COLO668 (cell line): ENCODE data around the gene TERT.
"Not testable (repeated sequence)": the region's sequence is repeated elsewhere in the genome, so short reads cannot be mapped to it uniquely, and the experiment has no call there.

Experiments
- DNase-seq: peaks from one replicate; lab custom pipeline; 2025; ENCODE audit not compliant: unreplicated experiment; lab: John Stamatoyannopoulos, UW

Gene TERT

DNA sequence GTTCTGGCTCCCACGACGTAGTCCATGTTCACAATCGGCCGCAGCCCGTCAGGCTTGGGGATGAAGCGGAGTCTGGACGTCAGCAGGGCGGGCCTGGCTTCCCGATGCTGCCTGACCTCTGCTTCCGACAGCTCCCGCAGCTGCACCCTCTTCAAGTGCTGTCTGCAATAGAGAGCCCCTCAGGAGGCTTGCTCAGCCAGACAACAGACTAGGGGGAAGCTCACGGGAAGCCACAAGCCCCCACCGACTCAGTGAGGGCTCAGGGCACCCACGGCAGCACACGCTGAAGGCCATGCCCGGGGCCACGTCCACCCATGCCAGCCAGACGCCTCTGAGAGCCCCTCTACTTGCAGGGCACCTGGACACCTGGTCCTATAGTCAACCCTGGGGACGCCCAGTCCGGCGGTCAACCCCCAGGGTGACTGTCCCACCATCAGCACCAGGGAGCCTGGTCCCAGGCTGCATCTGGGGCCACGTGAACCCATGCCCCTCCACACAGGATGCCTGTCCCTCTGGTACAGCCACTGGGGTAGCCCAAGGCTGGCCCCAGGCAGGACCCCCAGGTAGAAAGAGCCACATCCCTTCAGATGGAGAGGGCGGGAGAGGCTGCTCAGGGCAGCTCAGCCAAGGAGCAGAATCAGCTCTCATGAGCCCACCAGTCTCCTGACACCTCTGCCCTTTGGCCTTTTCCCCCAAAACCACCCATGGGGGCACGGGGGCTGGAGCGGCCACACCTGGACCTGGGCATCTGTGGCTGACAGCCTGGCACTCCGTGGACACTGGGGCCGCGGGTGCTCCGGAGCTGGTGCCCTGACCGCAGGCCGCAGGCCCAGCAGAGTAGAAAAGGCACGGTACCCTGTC lies 14.5 kb downstream of the TERT start:
- no peak for DNase-seq

- DNase-seq: no peak
These were observed 15.3 kb downstream of the TERT start for GRCh38 chr5:1279443-1280151.

DNA sequence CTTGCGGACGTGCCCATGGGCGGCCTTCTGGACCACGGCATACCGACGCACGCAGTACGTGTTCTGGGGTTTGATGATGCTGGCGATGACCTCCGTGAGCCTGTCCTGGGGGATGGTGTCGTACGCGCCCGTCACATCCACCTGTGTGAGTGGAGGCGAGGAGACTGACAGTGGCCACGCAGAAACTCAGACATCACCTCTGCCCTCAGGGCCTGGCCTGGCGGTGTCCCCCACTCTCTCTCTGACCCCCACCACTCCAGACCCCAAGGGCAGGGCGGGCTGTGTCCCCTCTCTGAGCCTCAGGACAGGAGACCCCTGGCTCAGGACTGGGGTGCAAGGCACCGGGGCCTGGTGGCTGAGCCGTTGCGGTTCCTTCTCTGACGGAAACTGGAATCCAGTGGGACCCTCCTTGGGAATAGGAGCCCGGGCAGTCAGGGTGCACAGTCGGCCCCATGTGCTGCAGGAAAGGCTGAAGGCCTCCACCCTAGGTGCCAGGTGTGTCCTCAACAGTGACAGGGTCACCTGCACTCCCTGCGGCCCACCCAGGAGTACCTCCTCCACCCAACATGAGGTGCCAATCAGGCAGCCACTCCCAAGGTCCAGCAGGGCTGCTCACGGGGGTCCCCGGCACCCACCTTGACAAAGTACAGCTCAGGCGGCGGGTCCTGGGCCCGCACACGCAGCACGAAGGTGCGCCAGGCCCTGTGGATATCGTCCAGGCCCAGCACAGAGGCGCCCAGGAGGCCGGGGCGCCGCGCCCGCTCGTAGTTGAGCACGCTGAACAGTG lies 16.0 kb downstream of the TERT start:
- no peak for DNase-seq

- no peak for DNase-seq
These were observed 16.7 kb downstream of the TERT start for GRCh38 chr5:1278216-1278615.

DNA sequence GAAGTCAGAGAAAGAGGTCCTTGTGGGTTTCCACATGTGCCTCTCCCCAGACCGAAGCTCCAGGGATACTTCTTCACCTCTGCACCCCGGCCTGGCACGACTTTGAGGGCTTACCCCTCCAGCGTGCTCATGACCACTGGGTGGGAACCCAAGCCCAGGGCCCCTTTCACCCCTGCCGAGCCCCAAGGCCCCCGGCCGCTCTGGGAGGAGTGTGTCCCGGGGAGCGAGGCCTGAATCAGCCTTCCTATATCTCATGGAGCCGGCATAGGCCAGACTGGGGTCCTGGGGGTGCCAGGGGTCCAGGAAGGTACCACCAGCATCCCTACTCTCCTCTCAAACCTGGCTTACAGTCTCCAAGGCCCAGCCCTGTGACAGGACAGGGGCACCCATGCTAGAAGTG lies 17.1 kb downstream of the TERT start:
- DNase-seq: no peak

GRCh38 chr5:1277331-1277730 lies 17.5 kb downstream of the TERT start:
- no peak for DNase-seq

GRCh38 chr5:1276930-1277329 lies 17.9 kb downstream of the TERT start:
- no peak for DNase-seq

- not testable (repeated sequence) for DNase-seq
These were observed 19.2 kb downstream of the TERT start for GRCh38 chr5:1275397-1276391.

- no peak for DNase-seq
These were observed 20.4 kb downstream of the TERT start for GRCh38 chr5:1274471-1274870.

DNA sequence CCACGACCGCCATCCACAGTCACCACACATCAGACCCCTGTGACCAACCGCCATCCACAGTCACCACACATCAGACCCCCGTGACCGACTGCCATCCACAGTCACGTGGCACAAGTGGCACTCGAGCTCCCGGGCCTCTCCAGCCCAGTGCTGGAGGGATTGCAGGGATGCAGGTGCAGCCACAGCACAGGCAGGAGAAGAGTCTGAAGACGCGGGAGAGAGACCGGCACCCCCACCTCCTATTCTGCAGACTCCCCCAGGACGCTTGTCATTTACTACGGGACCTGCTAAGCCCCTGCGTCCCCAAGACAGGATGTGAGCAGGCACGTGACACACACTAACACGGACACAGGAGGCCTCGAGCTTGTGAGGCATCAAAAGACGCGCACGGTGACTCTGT lies 21.1 kb downstream of the TERT start:
- DNase-seq: no peak

DNA sequence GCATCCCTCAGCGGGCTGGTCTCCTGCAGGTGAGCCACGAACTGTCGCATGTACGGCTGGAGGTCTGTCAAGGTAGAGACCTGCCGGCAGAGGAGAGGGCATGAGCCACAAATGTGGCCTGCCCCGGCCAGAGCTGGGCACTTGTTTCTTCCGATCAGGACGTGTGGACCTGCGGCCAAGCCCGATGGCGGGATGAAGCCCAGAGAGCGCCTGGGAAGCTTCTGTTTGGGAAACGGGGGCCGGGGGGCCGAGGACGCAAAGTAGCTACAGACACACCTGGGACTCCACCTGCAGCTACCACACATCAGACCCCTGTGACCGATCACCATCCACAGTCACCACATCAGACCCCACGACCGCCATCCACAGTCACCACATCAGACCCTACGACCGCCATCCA lies 22.7 kb downstream of the TERT start:
- DNase-seq: no peak

DNA sequence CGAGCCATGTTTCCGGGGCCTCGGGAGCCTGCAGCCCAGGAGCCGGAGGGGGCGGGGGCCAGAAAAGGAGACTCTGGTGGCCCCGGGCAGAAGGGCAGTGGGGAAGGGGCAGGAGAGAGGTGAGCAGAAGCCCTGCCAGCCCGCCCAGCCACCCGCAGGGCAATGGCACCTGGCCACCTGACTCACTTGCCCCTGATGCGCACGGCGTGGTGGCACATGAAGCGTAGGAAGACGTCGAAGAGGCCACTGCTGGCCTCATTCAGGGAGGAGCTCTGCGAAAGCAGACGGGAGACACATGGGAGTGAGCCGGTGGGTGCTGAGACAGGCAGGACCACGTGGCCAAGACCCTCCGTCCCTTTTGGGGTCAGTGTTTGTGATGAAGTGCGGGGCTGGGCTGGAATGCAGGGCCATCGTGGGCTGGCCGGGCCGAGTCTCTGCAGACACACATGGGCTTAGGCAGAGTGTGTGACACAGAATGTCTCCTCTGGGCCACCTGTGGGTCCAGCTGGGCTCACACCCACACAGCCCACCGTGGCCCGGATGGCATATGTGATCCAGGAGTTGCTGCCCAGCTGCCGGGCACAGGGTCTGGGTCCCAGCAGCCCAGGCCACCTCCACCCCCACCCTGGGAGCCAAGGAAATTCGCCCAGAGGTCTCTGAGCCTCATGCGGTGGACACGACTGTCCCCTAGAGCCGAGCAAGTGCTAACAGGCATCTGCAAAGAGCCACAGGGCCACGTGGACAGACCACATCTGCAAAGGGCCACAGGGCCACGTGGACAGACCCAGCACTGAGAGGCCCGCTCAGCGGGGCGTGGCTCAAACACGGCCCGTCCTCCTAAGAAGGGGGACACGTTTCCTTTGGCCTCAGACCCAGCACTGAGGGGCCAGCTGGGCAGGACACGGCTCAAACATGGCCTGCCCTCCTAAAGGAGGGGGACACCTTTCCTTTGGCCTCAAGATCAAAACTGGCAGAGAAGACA lies 23.6 kb downstream of the TERT start:
- no peak for DNase-seq

- no peak for DNase-seq
These were observed 24.4 kb downstream of the TERT start for GRCh38 chr5:1270426-1270825.

DNA sequence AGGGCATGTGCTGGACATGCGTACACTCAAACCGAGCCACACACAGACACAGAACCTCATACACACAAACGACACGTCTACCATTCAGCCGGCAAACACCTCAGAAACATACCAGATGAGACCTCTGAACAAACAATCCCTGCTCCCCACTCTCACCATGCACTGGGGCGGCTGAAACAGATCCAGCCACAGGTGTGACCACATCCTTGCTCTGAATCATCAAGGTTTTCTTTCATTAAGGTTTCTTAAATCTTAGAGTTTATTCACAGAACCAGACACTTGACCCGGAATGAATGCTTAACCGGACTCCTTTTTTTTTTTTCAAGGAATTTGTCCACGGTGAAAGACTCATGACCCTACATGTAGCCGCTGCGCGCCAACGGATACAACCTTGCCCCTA lies 26.2 kb downstream of the TERT start:
- no peak for DNase-seq

- DNase-seq: no peak
These were observed 26.8 kb downstream of the TERT start for GRCh38 chr5:1268056-1268455.

DNA sequence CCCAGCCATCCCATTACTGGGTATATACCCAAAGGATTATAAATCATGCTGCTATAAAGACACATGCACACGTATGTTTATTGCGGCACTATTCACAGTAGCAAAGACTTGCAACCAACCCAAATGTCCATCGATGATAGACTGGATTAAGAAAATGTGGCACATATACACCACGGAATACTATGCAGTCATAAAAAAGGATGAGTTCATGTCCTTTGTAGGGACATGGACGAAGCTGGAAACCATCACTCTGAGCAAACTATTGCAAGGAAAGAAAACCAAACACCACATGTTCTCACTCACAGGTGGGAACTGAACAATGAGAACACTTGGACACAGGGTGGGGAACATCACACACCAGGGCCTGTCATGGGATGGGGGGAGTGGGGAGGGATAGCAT lies 27.4 kb downstream of the TERT start:
- not testable (repeated sequence) for DNase-seq

- no peak for DNase-seq
These were observed 28.1 kb downstream of the TERT start for GRCh38 chr5:1266791-1267190.

GRCh38 chr5:1265461-1266455 lies 29.1 kb downstream of the TERT start:
- DNase-seq: no peak
